Subcutaneous abdominal adipose tissue (tissue), 5 donors: ENCODE data around the gene AATF.
"Not testable (repeated sequence)": the region's sequence is repeated elsewhere in the genome, so short reads cannot be mapped to it uniquely, and the experiment has no call there.

ENCODE experiments used
- H3K27ac ChIP-seq: one replicate; pipeline ENCODE4 v1.7.0; 2013; ENCODE audit warnings: low read depth, mild to moderate bottlenecking, inconsistent platforms, low read length, moderate library complexity
- H3K27me3 ChIP-seq, 5 donors: one replicate each; pipeline ENCODE4 v1.7.0; 2013; ENCODE audit warnings: low read length in 5 of 5, inconsistent platforms in 1 of 5; ENCODE audit not compliant: control insufficient read depth in 5 of 5, insufficient read depth in 4 of 5
- H3K36me3 ChIP-seq, 5 donors: one replicate each; pipeline ENCODE4 v1.7.0; 2013; ENCODE audit warnings: low read length in 5 of 5; ENCODE audit not compliant: control insufficient read depth in 5 of 5, insufficient read depth in 5 of 5
- H3K4me1 ChIP-seq, 5 donors: one replicate each; pipeline ENCODE4 v1.7.0; 2013; ENCODE audit warnings: low read length in 5 of 5, mild to moderate bottlenecking in 3 of 5, moderate library complexity in 1 of 5; ENCODE audit not compliant: control insufficient read depth in 5 of 5, insufficient read depth in 5 of 5
- H3K4me3 ChIP-seq, 5 donors: one replicate each; pipeline ENCODE4 v1.7.0; 2013; ENCODE audit warnings: low read length in 5 of 5, low read depth in 1 of 5
- H3K9ac ChIP-seq, 5 donors: one replicate each; pipeline ENCODE4 v1.7.0; 2013; ENCODE audit warnings: low read length in 5 of 5, mild to moderate bottlenecking in 4 of 5, moderate library complexity in 3 of 5
- H3K9me3 ChIP-seq, 5 donors: one replicate each; pipeline ENCODE4 v1.7.0; 2013; ENCODE audit warnings: low read length in 5 of 5; ENCODE audit not compliant: control insufficient read depth in 5 of 5
- donor health status: healthy.
- donor health status: healthy.
- donor health status: healthy.
- donor health status: healthy.
- donor health status: healthy.

Gene AATF

DNA sequence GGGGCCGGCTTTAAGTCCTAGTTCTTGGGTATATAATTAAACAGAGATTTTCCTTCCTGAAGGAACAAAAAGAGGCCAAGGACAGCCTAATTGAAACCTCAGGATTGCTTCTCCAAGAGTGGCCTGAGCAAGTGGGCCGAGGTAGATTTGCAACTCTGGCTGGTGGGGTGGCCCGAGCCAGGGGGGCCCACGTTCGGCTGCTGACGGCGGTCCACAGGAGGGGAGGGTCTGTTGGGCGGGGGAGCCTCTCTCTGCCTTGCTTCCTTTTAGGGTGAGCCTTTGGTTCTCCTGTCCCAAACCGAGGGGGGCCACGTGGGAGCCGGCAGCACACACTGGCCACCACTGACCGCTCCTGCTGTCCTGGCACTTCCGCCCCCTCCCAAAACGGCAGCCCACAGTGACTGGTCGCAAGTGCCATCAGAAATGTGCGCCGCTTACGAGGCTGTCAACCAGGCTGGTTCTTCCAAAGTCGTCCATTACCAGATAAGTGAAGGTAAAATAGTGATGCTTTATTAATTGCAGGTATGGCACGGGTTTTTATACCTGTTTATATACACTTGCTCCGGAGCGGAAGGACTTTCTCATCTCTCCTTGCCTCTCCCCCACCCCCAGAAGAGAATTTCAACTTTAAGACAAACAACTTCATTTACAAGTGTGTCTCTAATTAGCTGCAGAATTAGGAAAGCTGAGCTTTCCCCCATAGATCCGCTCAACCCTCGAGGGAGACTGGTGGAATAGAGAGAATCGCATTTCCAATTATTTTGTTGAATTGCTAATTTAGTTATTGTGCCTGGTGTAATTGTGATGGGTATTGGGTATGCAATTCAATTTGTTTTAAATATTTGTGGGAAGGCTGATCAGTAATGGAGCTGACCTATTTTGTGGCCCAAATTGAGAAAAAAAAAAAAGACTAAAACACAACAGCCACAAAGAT is 117.8 kb downstream of the AATF start:
- H3K4me1 ChIP-seq, result peaks cover 0 to 7% (median 4%) of the 10 kb centered on the region in 5 donors
- no peak overlapping the region for H3K4me3 ChIP-seq
- H3K9me3 ChIP-seq, result peaks cover 0 to 3% (median 0%) of the 10 kb centered on the region in 5 donors
- no peak overlapping the region for H3K9ac ChIP-seq
- H3K27me3 ChIP-seq, result peaks cover 17 to 53% (median 29%) of the 10 kb centered on the region in 5 donors
- no peaks in the 10 kb centered on the region for H3K36me3 ChIP-seq
- no peak overlapping the region for H3K27ac ChIP-seq

DNA sequence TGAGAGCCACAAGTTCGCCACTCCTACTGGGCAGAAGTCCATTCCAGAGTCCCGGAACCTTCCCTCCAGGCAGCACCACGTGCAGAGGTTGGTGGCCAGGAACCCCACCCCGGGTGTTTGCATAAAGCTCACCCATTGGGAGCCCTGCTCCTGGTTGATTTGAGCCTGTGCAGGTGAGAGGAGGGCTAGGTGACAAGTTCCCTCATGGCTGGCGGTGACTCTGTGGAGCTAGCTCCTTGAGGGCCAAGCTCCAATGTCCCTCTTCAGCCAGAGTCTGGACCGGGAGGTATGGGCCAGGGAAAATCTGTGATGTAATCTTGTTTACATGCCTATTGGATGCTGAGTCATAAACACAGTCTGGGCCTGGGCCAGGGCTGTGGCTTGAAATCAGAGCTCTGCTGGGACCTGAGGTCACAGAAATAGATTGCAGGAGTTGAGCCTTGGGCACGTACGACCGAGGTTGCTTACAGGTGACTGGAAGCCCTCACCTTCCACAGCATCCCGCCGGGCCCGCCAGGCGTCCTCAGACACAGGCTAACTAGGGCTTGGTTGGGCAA is 118.9 kb downstream of the AATF start:
- H3K9ac ChIP-seq, result no peak overlapping the region
- H3K4me1 ChIP-seq, result peaks cover 0 to 7% (median 4%) of the 10 kb centered on the region in 5 donors
- H3K27ac ChIP-seq, result no peak overlapping the region
- peak overlapping the region in 1 of 5 donors; percentile 17 for H3K4me3 ChIP-seq
- no peaks in the 10 kb centered on the region for H3K36me3 ChIP-seq
- H3K27me3 ChIP-seq, result peaks cover 14 to 47% (median 25%) of the 10 kb centered on the region in 5 donors
- H3K9me3 ChIP-seq, result peaks cover 0 to 3% (median 0%) of the 10 kb centered on the region in 5 donors

DNA sequence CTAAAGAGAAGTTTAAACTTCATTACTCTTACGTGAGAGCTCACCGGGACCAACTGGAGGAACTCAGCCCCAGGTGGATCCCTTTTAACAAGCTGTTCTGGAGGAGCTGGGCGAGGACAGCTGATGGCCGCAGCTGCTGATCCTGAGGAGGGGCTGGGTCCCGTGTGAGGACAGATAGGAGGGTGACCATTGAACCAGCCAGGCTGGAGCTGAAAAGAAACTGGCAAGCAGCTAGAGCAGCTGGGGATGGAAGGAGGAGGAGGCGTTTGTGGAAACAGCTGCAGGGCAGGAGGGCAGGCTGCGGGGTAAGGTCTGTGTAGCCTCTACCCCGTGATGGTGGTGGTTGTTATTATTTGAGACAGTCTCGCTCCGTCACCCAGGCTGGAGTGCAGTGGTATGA is 119.5 kb downstream of the AATF start:
- Histone ChIP-seq H3K27ac (no peak overlapping the region), H3K27me3 (peaks cover 11 to 45% (median 24%) of the 10 kb centered on the region in 5 donors), H3K4me3 (no peak overlapping the region), H3K9me3 (peaks cover 0 to 3% (median 0%) of the 10 kb centered on the region in 5 donors), H3K4me1 (peaks cover 0 to 7% (median 4%) of the 10 kb centered on the region in 5 donors), H3K9ac (no peak overlapping the region), H3K36me3 (no peaks in the 10 kb centered on the region)

DNA sequence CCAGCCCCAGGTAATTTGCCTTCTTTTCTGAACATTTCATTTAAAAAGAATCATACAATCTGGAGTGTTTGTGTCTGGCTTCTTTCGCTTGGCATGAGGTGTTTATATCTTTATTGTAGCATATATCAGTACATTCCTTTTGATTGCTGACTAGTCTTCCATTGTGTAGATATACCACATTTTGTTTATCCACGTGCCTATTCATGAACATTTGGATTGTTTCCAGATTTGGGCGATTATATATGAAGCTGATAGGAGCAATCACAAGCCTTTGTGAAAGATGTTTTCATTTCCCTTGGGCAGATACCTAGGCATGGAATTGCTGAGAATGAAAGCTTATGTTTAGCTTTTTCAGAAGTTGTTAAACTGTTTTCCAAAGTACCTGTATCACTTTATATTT is 120.3 kb downstream of the AATF start:
- no peak overlapping the region for H3K9ac ChIP-seq
- H3K9me3 ChIP-seq, result peaks cover 0 to 3% (median 0%) of the 10 kb centered on the region in 5 donors
- H3K27ac ChIP-seq, result no peak overlapping the region
- no peaks in the 10 kb centered on the region for H3K36me3 ChIP-seq
- H3K4me3 ChIP-seq, result no peak overlapping the region
- peaks cover 0 to 7% (median 4%) of the 10 kb centered on the region in 5 donors for H3K4me1 ChIP-seq
- peaks cover 11 to 41% (median 24%) of the 10 kb centered on the region in 5 donors for H3K27me3 ChIP-seq

DNA sequence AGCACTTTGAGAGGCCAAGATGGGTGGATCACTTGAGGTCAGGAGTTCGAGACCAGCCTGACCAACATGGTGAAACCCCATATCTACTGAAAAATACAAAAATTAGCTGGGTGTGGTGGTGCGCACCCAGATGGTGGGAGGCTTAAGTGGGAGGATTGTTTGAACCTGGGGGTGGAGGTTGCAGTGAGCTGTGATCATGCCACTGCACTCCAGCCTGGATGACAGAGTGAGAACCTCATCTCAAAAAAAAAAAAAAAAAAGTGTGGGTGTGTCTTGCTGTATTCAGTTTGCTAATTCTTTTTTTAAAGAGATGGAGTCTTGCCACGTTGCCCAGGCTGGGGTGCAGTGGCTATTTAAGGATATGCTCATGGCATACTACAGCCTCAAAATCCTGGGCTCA is 124.7 kb downstream of the AATF start:
- not testable (repeated sequence) for H3K9ac ChIP-seq, H3K36me3 ChIP-seq, H3K4me1 ChIP-seq, H3K27ac ChIP-seq, H3K27me3 ChIP-seq, H3K9me3 ChIP-seq, H3K4me3 ChIP-seq

DNA sequence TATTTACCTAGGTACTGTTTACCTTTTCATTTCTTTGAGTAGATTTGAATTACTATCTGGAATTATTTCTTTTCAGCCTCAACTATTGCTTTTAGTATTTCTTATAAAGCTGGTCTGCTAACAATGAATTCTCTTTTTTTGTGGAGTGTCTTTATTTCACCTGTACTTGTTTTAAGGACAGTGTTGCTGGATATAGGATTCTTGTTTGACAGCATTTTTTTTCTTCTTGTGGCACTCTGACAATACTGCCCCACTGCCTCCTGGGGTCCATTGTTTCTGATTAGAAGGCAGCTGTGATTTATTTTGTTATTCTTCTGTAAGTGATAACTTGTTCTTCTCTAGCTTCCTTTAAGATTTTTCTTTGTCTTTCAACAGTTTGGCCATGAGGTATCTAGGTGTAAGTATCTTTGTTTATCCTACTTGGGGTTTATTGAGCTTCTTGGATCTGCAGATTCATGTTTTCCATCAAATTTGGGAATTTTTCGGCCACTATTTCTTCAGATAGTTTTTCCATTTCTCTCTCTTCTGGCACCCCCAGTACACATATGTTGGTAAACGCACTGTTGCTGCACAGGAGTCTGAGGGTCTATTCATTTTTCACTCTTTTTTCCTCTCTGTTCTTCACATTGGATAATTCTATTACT is 130.4 kb downstream of the AATF start:
- Histone ChIP-seq H3K36me3 (no peaks in the 10 kb centered on the region), H3K4me1 (peaks cover 0 to 14% (median 0%) of the 10 kb centered on the region in 5 donors), H3K27ac (no peak overlapping the region), H3K4me3 (no peak overlapping the region), H3K9me3 (peaks cover 0 to 10% (median 8%) of the 10 kb centered on the region in 5 donors), H3K9ac (no peak overlapping the region), H3K27me3 (no peaks in the 10 kb centered on the region)

DNA sequence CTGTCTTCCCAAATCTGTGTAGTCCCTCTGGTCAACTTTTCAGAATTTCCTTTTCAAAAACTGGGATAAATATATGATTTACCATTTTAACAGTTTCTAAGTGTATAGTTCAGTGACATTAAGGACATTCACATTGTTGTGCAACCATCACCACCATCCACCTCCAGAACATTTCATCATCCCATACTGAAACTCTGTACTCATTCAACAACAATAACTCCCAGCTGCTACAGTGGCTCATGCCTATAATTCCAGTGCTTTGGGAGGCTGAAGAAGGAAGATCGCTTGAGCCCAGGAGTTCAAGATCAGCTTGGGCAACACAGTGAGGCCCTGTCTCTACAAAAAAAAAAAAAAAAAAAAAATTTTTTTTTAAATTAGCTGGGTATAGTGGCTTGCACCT is 131.0 kb downstream of the AATF start:
- Histone ChIP-seq H3K4me3 (no peak overlapping the region), H3K36me3 (peaks cover 0 to 5% (median 1%) of the 10 kb centered on the region in 5 donors), H3K9me3 (peaks cover 0 to 10% (median 8%) of the 10 kb centered on the region in 5 donors), H3K9ac (no peak overlapping the region), H3K4me1 (peaks cover 0 to 14% (median 0%) of the 10 kb centered on the region in 5 donors), H3K27ac (no peak overlapping the region), H3K27me3 (no peaks in the 10 kb centered on the region)

DNA sequence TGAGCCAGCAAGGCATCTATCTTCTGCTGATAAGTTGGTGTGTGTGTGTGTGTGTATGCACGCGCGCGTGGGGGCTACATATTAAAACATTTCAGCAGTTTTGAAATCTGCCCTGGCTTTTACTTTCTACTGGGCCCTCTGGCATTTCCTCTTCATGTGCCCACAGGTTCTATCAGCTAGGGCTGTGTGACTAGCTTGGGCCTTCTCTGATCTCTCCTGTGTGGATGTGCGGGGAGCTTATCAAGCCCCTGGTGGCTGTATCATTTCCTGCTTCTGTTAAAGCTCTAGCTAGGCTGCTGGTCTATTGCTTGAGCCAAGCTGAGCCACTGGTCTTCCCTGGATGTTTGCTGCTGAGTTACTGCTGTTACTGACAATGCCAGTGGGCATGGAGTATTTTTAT is 132.5 kb downstream of the AATF start:
- peaks cover 0 to 21% (median 17%) of the 10 kb centered on the region in 5 donors for H3K36me3 ChIP-seq
- no peak overlapping the region for H3K27ac ChIP-seq
- H3K9ac ChIP-seq, result no peak overlapping the region
- H3K4me3 ChIP-seq, result no peak overlapping the region
- peaks cover 0 to 14% (median 0%) of the 10 kb centered on the region in 5 donors for H3K4me1 ChIP-seq
- peaks cover 0 to 10% (median 8%) of the 10 kb centered on the region in 5 donors for H3K9me3 ChIP-seq
- H3K27me3 ChIP-seq, result no peaks in the 10 kb centered on the region

DNA sequence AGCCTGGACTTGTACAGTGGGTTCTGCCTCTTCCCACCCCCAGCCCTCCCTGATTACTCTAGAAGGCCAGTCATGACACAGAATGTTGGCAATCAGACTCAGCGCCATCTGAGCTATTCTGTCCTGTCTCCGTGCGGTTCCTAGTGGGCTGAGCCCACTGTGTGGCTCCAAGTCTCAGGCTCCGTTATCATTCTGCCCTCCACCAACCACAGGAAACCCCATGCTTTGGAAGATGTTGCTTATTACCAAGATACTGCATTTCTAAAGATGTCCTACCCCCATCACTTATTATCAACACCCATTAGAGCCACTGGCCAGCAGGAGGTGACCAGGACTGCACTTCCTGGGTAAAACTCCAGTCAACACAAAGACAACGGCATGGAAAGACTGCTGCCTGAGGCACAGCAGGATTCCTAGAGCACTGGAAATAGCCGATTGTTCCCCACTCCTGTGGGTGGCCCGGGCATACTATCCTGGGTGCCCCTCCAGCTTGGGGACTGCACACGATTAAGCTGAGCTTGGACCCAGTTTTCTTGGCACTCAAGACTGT is 133.6 kb downstream of the AATF start:
- H3K9ac ChIP-seq, result no peak overlapping the region
- peaks cover 0 to 14% (median 0%) of the 10 kb centered on the region in 5 donors for H3K4me1 ChIP-seq
- H3K9me3 ChIP-seq, result peaks cover 0 to 10% (median 8%) of the 10 kb centered on the region in 5 donors
- no peak overlapping the region for H3K27ac ChIP-seq
- H3K36me3 ChIP-seq, result peaks cover 0 to 32% (median 28%) of the 10 kb centered on the region in 5 donors
- no peak overlapping the region for H3K4me3 ChIP-seq
- H3K27me3 ChIP-seq, result no peaks in the 10 kb centered on the region
